LNCaP clone FGC (cell line): Measurements from ENCODE around the gene FMN1.

Experiments
- DNase-seq: peaks from one replicate; pipeline ENCODE4 v3.0.0-alpha.2; 2011; ENCODE audit warnings: low read depth
- H3K4me3 ChIP-seq: 2 replicates; pipeline ENCODE4 v1.5.1; 2011; ENCODE audit warnings: mild to moderate bottlenecking, low read depth, low read length, control low read depth
- CTCF ChIP-seq: IDR thresholded peaks from 2 replicates; pipeline ENCODE4 v1.5.1; 2012; ENCODE audit warnings: mild to moderate bottlenecking; ENCODE audit not compliant: control insufficient read depth, insufficient read depth; ENCODE audit errors: extremely low read depth

Gene FMN1

GRCh38 chr15:33171202-33171601 is 23.3 kb downstream of the FMN1 start:
- no peak overlapping the region for H3K4me3 ChIP-seq
- DNase-seq, result no peak
- TF ChIP-seq CTCF, result no peak

- DNase-seq, result no peak
- no peak overlapping the region for H3K4me3 ChIP-seq
- no peak for TF ChIP-seq CTCF
Measured at GRCh38 chr15:33169625-33170024, 24.9 kb downstream of the FMN1 start.

- no peak overlapping the region for H3K4me3 ChIP-seq
- DNase-seq, result no peak
- no peak for TF ChIP-seq CTCF
Measured at GRCh38 chr15:33168444-33168843, 26.1 kb downstream of the FMN1 start.

GRCh38 chr15:33163816-33164215 is 30.7 kb downstream of the FMN1 start:
- TF ChIP-seq CTCF, result no peak
- no peak for DNase-seq
- H3K4me3 ChIP-seq, result no peak overlapping the region

GRCh38 chr15:33161209-33161608 is 33.3 kb downstream of the FMN1 start:
- no peak for DNase-seq
- no peak overlapping the region for H3K4me3 ChIP-seq

GRCh38 chr15:33160581-33161165 is 33.8 kb downstream of the FMN1 start:
- TF ChIP-seq CTCF, result no peak
- no peak for DNase-seq
- H3K4me3 ChIP-seq, result no peak overlapping the region

More at GRCh38 chr15:33161209-33161608, 33.3 kb downstream of the FMN1 start:
- no peak for TF ChIP-seq CTCF

GRCh38 chr15:33159726-33160453 is 34.6 kb downstream of the FMN1 start:
- no peak for DNase-seq

More at GRCh38 chr15:33159726-33160453, 34.6 kb downstream of the FMN1 start:
- H3K4me3 ChIP-seq, result no peak overlapping the region
- TF ChIP-seq CTCF, result no peak
